Measurements from ENCODE around the gene MRPL41.
"Not testable (repeated sequence)": the region's sequence is repeated elsewhere in the genome, so short reads cannot be mapped to it uniquely, and the experiment has no call there.

MRPL41 gene

DNA sequence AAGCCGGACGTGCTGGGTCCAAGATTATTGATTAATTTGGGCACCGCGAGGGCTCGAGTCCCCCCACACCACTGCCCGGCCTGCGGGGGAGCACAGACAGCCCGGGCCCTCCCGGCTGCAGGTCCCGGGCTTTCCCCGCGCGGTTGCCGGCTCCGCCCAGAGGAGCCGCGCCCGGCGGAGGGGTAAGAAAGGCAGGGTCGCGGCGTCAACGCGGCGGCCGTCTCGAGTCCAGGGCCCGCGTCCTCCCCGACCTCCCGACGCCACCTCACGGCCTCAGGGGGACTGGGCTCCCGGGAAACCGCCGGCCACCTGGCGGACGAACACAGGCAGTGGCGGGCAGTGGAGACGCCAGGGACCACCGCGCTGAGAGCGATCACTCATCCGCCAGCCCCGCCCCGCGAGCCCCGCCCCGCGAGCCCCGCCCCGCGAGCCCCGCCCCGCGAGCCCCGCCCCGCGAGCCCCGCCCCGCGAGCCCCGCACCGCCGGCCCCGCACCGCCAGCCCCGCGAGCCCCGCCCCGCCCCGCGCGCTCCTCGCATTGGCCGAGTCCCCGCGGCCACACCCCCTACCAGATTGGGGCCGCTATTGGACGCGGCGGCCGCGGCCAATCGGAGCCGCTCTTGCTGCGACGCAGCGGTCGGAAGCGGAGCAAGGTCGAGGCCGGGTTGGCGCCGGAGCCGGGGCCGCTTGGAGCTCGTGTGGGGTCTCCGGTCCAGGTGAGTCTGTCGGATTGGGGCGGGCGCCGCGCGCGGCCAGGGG, at the start of gene MRPL41:
TSS of gene MRPL41 (plus strand) at position 616 of the 758 bp plus-strand sequence. CDS start 203 bp downstream, outside the sequence.
- DNase-seq (ENCODE audit: low spot score), result peak; percentile 90

- DNase-seq (ENCODE audit: low spot score), result no peak
Observed at GRCh38 chr9:137502008-137502911, 49.4 kb upstream of the MRPL41 start.

DNA sequence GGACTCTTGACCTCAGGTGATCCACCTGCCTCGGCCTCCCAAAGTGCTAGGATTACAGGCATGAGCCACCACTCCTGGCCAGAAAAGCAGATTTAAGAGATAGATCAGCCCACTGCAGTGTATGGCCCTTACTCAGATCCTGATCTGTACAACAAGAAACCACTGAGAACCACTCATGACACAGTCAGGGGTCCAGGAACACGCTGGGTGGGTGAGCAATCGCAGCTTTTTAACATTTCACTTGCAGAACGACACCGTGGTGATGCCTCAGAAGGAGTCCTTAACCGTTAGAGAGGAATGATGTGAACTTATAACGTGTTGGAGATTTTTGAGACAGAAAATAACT, 47.3 kb upstream of the MRPL41 start:
- DNase-seq (ENCODE audit: low spot score), result no peak

DNA sequence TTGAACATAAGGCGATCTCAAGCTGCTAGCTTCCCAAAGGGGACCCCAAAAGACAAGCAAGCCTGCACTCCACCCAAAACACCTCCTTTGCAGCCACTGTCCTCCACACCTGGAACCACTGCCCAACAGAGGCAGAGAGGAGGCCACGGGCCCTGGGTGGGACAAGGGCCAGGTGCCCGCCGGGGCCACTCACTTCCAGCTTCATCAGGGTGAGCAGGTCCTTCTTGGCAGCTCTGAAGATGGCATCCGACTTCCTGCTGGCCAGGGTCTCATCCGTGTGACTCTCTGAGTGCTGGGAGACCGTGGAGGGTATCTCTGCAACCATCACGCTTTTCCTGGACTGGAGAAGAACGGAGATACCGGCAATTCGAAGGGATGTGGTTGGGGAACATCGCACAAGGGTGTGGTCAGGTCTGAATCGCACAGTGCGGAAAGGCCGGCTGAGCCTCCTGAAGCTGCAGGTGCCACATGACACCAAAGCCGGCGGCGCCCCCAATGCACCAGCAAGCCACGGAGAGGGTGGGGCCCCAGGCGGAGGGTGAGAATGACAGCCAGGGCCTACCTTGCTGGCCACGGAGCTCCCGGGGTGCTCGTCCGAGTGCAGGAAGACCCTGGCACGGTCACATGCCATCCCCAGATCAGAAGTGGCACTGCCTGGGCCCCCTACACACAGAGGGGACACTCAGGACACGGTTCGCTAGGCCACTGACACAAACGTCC, 46.1 kb upstream of the MRPL41 start:
- DNase-seq (ENCODE audit: low spot score), result no peak

- DNase-seq (ENCODE audit: low spot score), result peak; percentile 76
Observed at GRCh38 chr9:137506274-137506673, 45.4 kb upstream of the MRPL41 start.

DNA sequence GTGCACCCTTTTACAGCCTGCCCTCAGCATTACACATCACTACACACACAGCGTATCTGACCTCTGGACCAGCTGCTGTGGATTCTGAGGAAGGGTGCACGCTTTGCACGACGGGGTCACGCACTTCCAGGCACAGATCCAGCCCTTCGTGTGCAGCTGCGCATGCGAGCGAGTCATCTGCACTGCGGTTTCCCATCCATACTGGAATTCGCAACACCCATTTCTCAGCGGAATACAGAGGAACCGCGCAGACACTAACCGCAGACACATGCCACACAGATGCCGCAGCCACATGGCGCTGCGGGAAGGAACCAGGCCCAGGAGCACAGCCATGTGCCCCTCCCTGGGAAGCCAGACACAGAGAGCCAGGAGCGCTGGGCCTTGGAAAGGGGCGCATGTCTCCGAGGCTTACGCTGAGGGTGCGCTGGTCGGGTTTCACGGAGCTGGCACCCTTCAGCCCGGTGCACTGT, 44.9 kb upstream of the MRPL41 start:
- DNase-seq (ENCODE audit: low spot score), result no peak

GRCh38 chr9:137509198-137509597, 42.5 kb upstream of the MRPL41 start:
- DNase-seq (ENCODE audit: low spot score), result no peak

DNA sequence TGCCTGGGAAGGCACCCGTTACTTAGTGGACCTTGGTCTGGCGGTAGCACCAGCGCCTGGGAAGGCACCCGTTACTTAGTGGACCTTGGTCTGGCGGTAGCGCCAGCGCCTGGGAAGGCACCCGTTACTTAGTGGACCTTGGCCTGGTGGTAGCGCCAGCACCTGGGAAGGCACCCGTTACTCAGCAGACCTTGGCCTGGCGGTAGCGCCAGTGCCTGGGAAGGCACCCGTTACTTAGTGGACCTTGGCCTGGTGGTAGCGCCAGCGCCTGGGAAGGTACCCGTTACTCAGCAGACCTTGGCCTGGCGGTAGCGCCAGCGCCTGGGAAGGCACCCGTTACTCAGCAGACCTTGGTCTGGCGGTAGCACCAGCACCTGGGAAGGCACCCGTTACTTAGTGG, 40.6 kb upstream of the MRPL41 start:
- not testable (repeated sequence) for DNase-seq (ENCODE audit: low spot score)

DNA sequence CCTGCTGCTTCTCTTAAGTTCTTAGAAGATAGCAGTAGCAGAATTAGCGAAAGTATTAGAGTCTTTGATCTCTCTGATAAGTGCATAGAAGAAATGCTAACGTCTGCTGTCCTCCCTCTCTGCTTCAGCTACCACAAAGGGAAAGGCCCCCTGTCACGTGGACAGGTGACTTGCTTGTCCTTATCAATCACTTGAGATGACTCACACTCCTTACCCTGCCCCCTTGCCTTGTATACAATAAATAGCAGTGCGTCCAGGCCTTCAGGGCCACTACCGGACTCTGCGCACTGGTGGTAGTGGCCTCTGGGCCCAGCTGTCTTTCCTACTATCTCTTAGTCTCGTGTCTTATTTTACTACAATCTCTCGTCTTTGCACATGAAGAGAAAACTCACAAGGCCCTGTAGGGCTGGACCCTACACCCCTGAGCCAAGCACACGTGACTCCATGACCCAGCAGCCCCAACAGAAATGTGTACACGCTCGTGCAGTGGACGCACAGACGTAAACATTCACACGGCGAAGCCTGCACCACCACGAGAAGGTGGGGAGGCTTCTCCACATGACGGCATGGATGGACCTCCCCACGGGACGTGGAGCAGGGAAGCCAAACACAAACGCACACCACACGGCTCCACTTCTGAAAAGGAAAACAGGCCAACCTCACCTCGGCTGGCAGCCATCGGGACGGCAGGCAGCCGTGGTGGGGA, 39.8 kb upstream of the MRPL41 start:
- no peak for DNase-seq (ENCODE audit: low spot score)

- DNase-seq (ENCODE audit: low spot score), result not testable (repeated sequence)
Observed at GRCh38 chr9:137513136-137513535, 38.5 kb upstream of the MRPL41 start.

GRCh38 chr9:137513801-137514570, 37.7 kb upstream of the MRPL41 start:
- peak; percentile 4 for DNase-seq (ENCODE audit: low spot score)

DNA sequence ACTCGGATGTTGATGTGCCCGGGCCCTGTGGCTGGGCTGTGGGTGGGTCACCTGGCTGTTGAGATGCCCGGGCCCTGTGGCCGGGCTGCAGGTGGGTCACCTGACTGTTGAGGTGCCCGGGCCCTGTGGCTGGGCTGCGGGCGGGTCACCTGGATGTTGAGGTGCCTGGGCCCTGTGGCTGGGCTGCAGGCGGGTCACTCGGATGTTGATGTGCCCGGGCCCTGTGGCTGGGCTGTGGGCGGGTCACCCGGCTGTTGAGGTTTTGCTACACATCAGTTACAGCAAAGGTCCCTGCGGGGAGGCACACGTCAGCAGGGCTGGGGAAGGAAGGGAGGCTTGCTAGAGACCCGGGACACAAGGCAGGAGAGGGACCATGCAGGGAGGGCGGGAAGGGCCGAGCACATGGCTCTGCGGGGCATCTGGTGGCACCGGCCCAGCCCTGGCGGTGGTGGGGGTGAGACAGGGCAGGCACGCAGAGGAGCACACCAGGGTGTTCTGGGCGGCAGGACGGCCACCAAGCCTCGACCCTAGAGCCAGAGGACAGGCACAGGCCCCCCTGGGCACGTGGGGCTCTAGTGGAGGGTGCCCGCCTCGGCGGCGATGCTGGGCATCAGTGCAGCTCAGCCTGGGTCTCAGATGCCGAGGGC, 36.9 kb upstream of the MRPL41 start:
- no peak for DNase-seq (ENCODE audit: low spot score)

- DNase-seq (ENCODE audit: low spot score), result no peak
Observed at GRCh38 chr9:137515338-137515724, 36.3 kb upstream of the MRPL41 start.

- DNase-seq (ENCODE audit: low spot score), result no peak
Observed at GRCh38 chr9:137516144-137516917, 35.3 kb upstream of the MRPL41 start.

DNA sequence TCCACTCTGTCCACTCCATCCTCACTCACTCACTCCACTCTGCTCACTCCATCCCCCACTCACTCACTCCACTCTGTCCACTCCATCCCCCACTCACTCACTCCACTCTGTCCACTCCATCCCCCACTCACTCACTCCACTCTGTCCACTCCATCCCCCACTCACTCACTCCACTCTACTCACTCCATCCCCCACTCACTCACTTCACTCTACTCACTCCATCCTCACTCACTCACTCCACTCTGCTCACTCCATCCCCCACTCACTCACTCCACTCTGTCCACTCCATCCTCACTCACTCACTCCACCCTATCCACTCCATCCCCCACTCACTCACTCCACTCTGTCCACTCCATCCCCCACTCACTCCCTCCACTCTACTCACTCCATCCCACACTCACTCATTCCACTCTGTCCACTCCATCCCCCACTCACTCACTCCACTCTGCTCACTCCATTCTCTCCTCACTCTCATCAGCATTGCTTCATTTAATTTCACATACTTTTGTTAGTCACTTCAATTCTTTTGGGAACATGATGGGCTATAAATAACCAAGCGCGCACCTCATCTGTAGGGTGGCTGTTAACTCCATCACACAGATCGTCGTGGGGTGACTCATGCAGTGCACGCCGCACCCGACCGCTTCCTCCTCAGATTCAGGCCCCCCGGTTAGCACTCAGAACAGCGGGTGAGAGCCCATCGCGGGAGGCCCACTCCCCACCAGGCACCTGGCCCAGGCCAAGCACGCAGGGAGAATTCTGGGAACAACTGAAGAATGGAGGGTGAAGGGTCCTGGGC, 32.8 kb upstream of the MRPL41 start:
- not testable (repeated sequence) for DNase-seq (ENCODE audit: low spot score)

GRCh38 chr9:137519553-137519952, 32.1 kb upstream of the MRPL41 start:
- DNase-seq (ENCODE audit: low spot score), result no peak

GRCh38 chr9:137520614-137521404, 30.9 kb upstream of the MRPL41 start:
- no peak for DNase-seq (ENCODE audit: low spot score)

DNA sequence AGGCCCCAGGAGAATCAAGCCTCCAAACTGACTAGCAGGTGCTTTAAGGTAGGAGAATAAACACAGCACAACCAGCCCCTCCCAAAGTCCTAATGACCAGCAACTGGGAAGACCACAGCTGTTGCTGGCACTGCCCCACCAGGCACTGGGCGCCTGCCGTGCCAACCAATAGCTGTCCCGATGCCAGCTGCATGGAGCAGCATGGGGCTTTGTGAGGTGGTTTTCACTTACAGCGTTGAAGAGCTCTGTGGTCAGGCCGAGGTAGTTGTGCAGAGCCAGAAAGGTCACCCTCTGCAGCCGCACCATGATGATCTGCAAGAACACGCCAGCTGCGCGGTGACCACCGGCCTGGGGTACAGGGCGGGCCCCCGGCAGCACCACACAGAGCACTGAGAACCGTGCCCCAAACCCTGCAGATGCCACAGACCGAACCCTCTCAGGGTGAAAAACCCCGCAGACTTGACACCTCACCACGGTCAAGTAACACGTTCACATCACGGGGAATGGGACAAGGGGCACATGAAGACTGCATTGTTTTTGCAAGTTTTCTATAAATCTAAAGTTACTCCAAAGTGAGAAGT, 30.2 kb upstream of the MRPL41 start:
- no peak for DNase-seq (ENCODE audit: low spot score)

Data from LoVo (cell line).